IgD-negative memory B cell (primary cell): ENCODE data around the gene FADS1. TPM values are rescaled to one million over a fixed set of nuclear protein-coding genes. Genes with fewer than 3 reads are reported as not detected.

Experiments
- H3K27ac Mint-ChIP-seq, 3 donors: one replicate each; pipeline ENCODE4 v1.8.0; 2020 to 2022; ENCODE audit warnings: mild to moderate bottlenecking in 3 of 3, mixed read lengths in 3 of 3, moderate library complexity in 1 of 3
- H3K27me3 Mint-ChIP-seq: one replicate; pipeline ENCODE4 v1.8.0; 2021; ENCODE audit warnings: mixed read lengths
- H3K36me3 Mint-ChIP-seq: one replicate; pipeline ENCODE4 v1.8.0; 2020; ENCODE audit warnings: mild to moderate bottlenecking, mixed read lengths
- H3K4me1 Mint-ChIP-seq, 3 donors: one replicate each; pipeline ENCODE4 v1.8.0; 2020 to 2022; ENCODE audit warnings: mixed read lengths in 3 of 3, mild to moderate bottlenecking in 1 of 3
- H3K4me3 Mint-ChIP-seq, 4 donors: one replicate each; pipeline ENCODE4 v1.8.0; 2020 to 2022; ENCODE audit warnings: mild to moderate bottlenecking in 4 of 4, mixed read lengths in 4 of 4, moderate library complexity in 3 of 4
- H3K9me3 Mint-ChIP-seq, 3 donors: one replicate each; pipeline ENCODE4 v1.8.0; 2020 to 2021; ENCODE audit warnings: mixed read lengths in 3 of 3, mild to moderate bottlenecking in 1 of 3
- polyA plus RNA-seq: library from polyadenylated mRNA; unstranded; fragments of 300-500 nt; fragmentation: Illumina TruSeq; gene quantifications from one replicate; pipeline ENCODE4 v1.2.3, GENCODE V29; 2021

The FADS1 gene
- polyA plus RNA-seq, 1 donor from 2014 or later: 1.6 TPM

DNA sequence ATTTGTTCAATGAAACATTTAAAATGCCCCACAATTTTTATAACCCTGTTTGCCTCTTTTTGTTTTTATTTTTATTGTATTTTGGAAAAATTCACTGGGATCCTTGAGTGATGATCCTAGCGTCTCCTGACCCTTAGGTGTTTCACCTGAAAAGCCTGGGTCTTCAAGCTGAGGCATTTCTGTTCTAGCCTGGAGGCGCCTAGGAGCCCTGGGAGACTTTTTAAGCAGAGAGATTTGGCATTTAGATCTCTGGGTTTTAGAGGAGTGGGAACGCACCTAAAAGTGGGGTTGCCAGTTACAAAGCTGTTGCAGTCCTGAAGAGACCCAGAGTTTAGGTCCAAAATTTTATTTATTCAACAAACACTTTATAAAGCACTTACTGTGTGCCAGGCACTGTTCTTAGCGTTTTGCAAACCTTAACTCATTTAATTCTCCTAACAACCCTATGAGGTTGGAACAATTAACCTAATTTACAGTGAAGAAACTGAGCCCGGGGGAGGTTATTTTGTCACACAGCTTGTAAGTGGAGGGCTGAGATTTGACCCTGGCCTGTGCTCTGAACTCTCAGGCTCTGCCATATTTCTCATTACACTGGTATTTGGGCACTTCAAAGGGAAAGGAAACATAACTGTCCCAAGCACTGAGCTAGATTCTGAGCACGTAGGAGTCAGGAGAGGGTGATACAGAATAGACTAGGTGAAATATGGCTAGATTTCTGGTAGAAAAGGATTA is 834 bp upstream of the FADS1 start:
- peaks cover 5% of the 10 kb centered on the region for H3K36me3 Mint-ChIP-seq
- H3K4me3 Mint-ChIP-seq: peak overlapping the region; percentile 11 to 77 (median 52)
- H3K27me3 Mint-ChIP-seq: peaks cover 3% of the 10 kb centered on the region
- H3K4me1 Mint-ChIP-seq: peaks cover 0 to 8% (median 5%) of the 10 kb centered on the region in 3 donors
- H3K27ac Mint-ChIP-seq: no peak overlapping the region
- peaks cover 0 to 2% (median 0%) of the 10 kb centered on the region in 3 donors for H3K9me3 Mint-ChIP-seq

DNA sequence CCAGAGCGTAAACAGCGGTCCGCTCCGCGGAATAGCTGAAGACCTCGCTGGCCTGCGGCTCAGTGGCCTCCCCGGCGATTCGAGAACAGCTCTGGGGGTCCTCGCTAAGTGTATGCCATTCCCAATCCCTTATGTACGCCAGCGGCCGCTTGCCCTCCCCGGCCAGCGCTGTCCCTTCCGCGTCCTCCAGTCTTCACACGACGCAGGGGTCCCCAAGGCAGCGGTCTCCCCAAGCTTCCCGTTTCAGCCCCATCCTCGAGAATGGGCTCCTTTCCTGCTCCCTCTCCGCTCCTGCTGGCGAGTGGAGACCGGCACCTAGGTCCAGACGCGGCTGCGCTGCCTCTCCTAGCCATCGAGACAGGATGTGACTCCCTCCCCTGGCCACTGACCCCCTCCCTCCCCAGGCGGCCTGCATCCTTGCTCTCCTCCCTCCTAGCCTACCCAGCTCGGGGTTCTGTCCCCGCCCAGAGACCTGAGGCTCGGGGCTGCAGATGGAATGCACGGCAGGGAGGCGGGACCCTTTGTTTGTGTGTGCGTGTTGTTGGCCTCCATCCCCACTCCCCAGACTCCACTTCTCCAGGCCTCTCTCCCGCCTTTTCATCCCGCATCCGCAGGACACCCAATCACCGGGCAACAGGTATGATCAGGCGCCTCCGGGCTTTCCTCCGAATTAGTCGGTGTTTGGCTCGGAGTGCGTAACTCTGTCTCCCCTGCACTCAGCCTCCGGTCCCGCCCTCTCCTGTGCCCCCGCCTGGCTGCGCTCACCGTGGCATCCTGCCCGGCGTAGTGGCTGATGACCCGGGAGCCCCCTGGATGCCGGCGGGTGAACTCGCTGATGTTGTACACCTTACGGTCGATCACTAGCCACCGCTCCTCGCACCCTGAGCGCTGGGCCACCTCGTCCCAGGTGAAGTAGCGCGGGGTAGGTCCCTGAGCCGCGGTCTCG is 740 bp downstream of the FADS1 start:
- Mint-ChIP-seq H3K27ac (peak overlapping the region in 1 of 3 donors; percentile 84), H3K27me3 (peaks cover 3% of the 10 kb centered on the region), H3K4me3 (peak overlapping the region; percentile 44 to 95 (median 87)), H3K9me3 (peaks cover 0 to 2% (median 0%) of the 10 kb centered on the region in 3 donors), H3K36me3 (peaks cover 5% of the 10 kb centered on the region), H3K4me1 (peaks cover 0 to 8% (median 5%) of the 10 kb centered on the region in 3 donors)

DNA sequence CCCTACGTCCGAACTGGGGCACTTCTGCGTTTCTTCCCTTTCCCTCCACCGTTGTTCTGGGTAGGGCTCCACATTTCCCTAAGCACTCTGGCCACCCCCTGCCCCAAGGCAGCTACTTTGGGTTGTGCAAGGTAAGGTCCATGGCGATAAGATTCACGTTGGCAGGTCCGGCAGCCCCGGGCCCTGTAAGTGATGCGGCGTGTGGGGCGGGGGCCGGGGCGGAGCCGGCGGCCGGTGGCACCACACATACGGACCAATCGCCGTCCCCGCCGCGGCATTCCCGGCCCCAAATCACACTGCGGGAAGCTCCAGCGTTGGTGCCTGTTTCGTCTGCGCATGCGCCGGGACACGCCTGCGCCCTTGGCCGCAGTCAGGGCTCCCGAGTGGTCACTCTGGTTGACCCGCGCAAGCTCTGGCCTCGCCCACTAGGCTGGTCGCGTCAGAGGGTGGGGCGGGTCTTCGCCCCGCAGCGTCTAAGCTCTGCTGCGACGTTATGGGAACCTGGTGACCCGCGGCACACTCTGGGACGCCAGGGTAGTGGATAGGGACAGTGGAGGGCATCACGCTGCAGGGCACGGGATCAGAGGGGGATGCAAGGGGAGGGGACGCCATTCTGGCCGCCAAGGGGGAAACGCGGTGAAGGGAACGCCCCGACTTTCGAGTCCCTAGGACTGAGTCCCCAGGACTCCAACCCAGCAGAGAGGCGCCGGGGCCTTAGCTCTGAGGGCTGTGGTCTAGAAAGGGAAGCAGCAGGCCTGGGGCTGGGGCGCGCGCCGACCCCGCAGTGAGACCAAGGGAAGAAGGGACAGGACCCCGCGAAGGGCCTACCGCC is 1.6 kb downstream of the FADS1 start:
- peaks cover 0 to 8% (median 5%) of the 10 kb centered on the region in 3 donors for H3K4me1 Mint-ChIP-seq
- peaks cover 5% of the 10 kb centered on the region for H3K36me3 Mint-ChIP-seq
- H3K27me3 Mint-ChIP-seq: peaks cover 3% of the 10 kb centered on the region
- H3K27ac Mint-ChIP-seq: no peak overlapping the region
- peak overlapping the region; percentile 44 to 95 (median 87) for H3K4me3 Mint-ChIP-seq
- peaks cover 0 to 2% (median 0%) of the 10 kb centered on the region in 3 donors for H3K9me3 Mint-ChIP-seq

DNA sequence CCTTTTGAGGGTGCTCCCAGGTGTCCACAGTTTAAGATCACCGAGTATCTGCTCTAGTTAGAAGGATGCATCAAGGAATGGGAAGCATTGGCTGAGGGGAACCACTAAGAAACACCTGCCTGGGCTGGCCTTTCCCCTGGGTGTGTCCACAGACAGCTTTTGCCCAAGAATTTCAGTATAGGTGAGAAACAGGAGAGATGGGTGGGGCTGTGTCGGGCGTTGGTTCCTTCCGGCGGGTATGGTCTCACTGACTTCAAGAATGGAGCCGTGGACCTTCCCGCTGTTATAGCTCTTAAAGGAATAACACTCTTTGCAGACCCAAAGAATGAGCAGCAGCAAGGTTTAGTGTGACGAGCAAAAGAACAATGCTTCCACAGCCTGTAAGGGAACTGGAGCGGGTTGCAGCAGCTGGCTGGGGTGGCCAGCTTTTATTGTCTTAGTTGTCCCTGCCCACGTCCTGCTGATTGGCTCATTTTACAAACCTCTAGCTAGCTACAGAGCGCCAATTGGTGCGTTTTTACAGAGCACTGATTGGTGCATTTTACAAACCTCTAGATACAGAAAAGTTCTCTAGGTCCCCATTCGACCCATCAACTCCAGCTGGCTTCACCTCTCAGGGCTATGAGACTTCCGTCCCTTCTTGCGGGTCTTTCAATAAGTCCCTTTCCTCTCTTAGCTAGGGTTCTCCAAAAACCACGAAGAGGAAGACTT is 2.4 kb downstream of the FADS1 start:
- peaks cover 0 to 2% (median 0%) of the 10 kb centered on the region in 3 donors for H3K9me3 Mint-ChIP-seq
- H3K4me3 Mint-ChIP-seq: peak overlapping the region; percentile 44 to 95 (median 87)
- H3K27me3 Mint-ChIP-seq: peaks cover 3% of the 10 kb centered on the region
- H3K36me3 Mint-ChIP-seq: peaks cover 5% of the 10 kb centered on the region
- H3K4me1 Mint-ChIP-seq: peaks cover 0 to 8% (median 5%) of the 10 kb centered on the region in 3 donors
- H3K27ac Mint-ChIP-seq: no peak overlapping the region

GRCh38 chr11:61812736-61813411 is 3.9 kb downstream of the FADS1 start:
- Mint-ChIP-seq H3K4me3 (no peak overlapping the region), H3K9me3 (peaks cover 0 to 2% (median 0%) of the 10 kb centered on the region in 3 donors), H3K27ac (no peak overlapping the region), H3K36me3 (peaks cover 5% of the 10 kb centered on the region), H3K4me1 (peaks cover 0 to 8% (median 5%) of the 10 kb centered on the region in 3 donors), H3K27me3 (peaks cover 3% of the 10 kb centered on the region)

- Mint-ChIP-seq H3K4me3 (no peak overlapping the region), H3K9me3 (peaks cover 0 to 2% (median 0%) of the 10 kb centered on the region in 3 donors), H3K27ac (no peak overlapping the region), H3K27me3 (peaks cover 3% of the 10 kb centered on the region), H3K4me1 (peaks cover 0 to 8% (median 5%) of the 10 kb centered on the region in 3 donors), H3K36me3 (peaks cover 5% of the 10 kb centered on the region)
Observed at GRCh38 chr11:61811831-61812230, 5.0 kb downstream of the FADS1 start.

DNA sequence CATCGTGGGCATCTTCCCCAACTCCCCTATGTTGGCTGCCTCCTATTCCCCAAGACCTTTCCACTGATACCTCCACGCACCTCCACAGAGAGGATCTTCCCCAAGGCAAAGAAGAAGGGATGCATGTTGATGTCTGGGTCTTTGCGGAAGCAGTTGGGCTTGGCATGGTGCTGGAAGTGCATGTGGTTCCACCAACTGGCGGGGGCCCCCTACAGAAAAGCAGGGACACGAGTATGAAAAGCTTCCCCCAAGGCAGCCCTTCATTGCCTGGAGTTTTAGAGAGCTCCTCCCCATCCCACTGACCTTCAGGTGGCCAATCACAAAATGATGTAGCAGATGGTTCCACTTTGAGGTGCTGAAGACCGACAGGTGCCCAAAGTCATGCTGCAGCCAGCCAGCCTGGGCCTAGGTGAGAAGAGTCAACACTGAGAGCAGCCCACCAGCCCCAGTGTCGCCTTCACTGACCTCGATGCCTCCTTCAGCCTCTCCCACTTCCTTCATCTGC is 6.1 kb downstream of the FADS1 start:
- Mint-ChIP-seq H3K27me3 (no peaks in the 10 kb centered on the region), H3K36me3 (peaks cover 5% of the 10 kb centered on the region), H3K9me3 (peaks cover 0 to 2% (median 0%) of the 10 kb centered on the region in 3 donors), H3K4me1 (peaks cover 0 to 6% (median 3%) of the 10 kb centered on the region in 3 donors), H3K27ac (no peak overlapping the region), H3K4me3 (no peak overlapping the region)

GRCh38 chr11:61806785-61807184 is 10.0 kb downstream of the FADS1 start:
- H3K4me1 Mint-ChIP-seq: peaks cover 0 to 3% (median 0%) of the 10 kb centered on the region in 3 donors
- no peaks in the 10 kb centered on the region for H3K9me3 Mint-ChIP-seq
- no peaks in the 10 kb centered on the region for H3K36me3 Mint-ChIP-seq
- no peak overlapping the region for H3K27ac Mint-ChIP-seq
- no peaks in the 10 kb centered on the region for H3K27me3 Mint-ChIP-seq
- H3K4me3 Mint-ChIP-seq: no peak overlapping the region

GRCh38 chr11:61805146-61805545 is 11.7 kb downstream of the FADS1 start:
- H3K9me3 Mint-ChIP-seq: no peaks in the 10 kb centered on the region
- no peak overlapping the region for H3K27ac Mint-ChIP-seq
- H3K4me3 Mint-ChIP-seq: no peak overlapping the region
- peaks cover 0 to 5% (median 0%) of the 10 kb centered on the region in 3 donors for H3K4me1 Mint-ChIP-seq
- no peaks in the 10 kb centered on the region for H3K36me3 Mint-ChIP-seq
- H3K27me3 Mint-ChIP-seq: no peaks in the 10 kb centered on the region

DNA sequence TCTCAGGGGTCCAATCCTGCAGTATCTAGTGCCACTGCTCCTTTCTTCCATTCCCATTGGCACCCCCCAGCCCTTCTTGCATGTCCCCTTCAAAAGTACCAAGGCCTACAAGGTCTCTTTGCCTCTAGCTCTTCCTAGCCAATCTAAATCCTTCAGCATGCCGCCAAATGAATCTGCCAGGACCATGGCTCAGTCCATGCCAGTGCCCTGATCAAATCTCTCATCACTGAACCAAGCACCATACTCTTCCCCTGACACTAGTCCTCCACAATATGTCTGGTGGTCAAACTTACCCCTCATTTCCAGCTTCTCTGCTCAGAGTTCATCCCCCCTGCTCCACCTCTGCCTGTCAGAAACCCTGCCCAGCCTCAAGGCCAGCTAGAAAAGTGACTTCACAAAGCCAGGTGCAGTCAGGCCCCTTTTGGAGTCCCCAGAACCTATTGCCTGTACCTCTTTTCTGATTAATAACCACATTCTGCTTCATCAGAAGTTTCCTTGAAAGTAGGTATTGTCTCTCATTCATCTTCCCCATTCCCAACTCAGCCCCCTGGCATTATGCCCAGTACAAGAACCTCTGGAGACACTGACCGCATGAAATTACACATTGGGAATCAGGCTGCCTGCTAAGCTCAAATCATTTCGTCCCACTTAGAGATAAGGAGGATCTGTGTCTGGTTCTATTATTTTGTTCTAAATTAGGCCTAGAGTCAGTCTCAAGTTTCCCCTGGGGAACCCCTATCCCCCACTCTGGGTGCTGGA is 12.7 kb downstream of the FADS1 start:
- Mint-ChIP-seq H3K4me1 (peaks cover 0 to 5% (median 0%) of the 10 kb centered on the region in 3 donors), H3K27ac (peak overlapping the region in 1 of 3 donors; percentile 36), H3K27me3 (no peaks in the 10 kb centered on the region), H3K9me3 (no peaks in the 10 kb centered on the region), H3K4me3 (no peak overlapping the region), H3K36me3 (no peaks in the 10 kb centered on the region)

DNA sequence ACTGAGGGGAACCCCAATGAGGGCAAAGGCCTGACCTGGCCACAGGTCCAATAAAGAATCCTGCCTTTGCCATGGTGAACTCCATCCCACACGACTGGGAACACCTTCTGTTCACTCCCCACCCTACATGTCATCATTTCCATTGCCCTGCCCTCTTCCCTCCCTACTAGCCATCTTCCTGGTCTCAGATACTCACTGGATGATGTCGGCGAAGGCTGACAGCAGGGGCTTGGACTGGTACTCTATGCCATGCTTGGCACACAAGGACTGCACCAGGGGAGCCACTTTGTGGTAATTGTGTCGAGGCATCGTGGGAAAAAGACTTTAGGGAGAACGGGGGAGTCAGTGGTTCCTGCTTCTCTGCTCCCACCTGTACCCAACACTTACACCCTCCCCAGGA is 14.2 kb downstream of the FADS1 start:
- Mint-ChIP-seq H3K4me1 (peaks cover 0 to 5% (median 1%) of the 10 kb centered on the region in 3 donors), H3K27me3 (no peaks in the 10 kb centered on the region), H3K4me3 (no peak overlapping the region), H3K36me3 (no peaks in the 10 kb centered on the region), H3K27ac (no peak overlapping the region), H3K9me3 (no peaks in the 10 kb centered on the region)

GRCh38 chr11:61800331-61801281 is 16.2 kb downstream of the FADS1 start:
- Mint-ChIP-seq H3K36me3 (peaks cover 4% of the 10 kb centered on the region), H3K9me3 (no peaks in the 10 kb centered on the region), H3K27me3 (no peaks in the 10 kb centered on the region), H3K27ac (peak overlapping the region in 1 of 3 donors; percentile 40), H3K4me1 (peaks cover 0 to 12% (median 1%) of the 10 kb centered on the region in 3 donors), H3K4me3 (no peak overlapping the region)
